Globus pallidus (tissue), 1 donor: Measurements from ENCODE around the gene ALG14.
A peak's percentile ranks its signal among the peaks of the same experiment; 100 is the strongest.
"Not testable (repeated sequence)": the region's sequence is repeated elsewhere in the genome, so short reads cannot be mapped to it uniquely, and the experiment has no call there.

Experiments used
- DNase-seq: peaks from one replicate; pipeline ENCODE4 v3.0.0-alpha.2; 2015; ENCODE audit warnings: low spot score

Gene ALG14

GRCh38 chr1:95041491-95042165 lies 31.1 kb downstream of the ALG14 start:
- peak; percentile 72 for DNase-seq

- no peak for DNase-seq
These were observed 32.7 kb downstream of the ALG14 start for GRCh38 chr1:95040032-95040525.

GRCh38 chr1:95039360-95040031 lies 33.3 kb downstream of the ALG14 start:
- DNase-seq = no peak

GRCh38 chr1:95035536-95035935 lies 37.2 kb downstream of the ALG14 start:
- DNase-seq = no peak

GRCh38 chr1:95034506-95034905 lies 38.2 kb downstream of the ALG14 start:
- DNase-seq = no peak

- DNase-seq = no peak
These were observed 38.9 kb downstream of the ALG14 start for GRCh38 chr1:95033843-95034242.

- no peak for DNase-seq
These were observed 43.2 kb downstream of the ALG14 start for GRCh38 chr1:95029532-95029931.

GRCh38 chr1:95028954-95029353 lies 43.8 kb downstream of the ALG14 start:
- DNase-seq = no peak

GRCh38 chr1:95027046-95027445 lies 45.7 kb downstream of the ALG14 start:
- DNase-seq = no peak

GRCh38 chr1:95023399-95024043 lies 49.2 kb downstream of the ALG14 start:
- peak; percentile 42 for DNase-seq

GRCh38 chr1:95022644-95022926 lies 50.2 kb downstream of the ALG14 start:
- no peak for DNase-seq

GRCh38 chr1:95021805-95022643 lies 50.7 kb downstream of the ALG14 start:
- peak; percentile 40 for DNase-seq

- no peak for DNase-seq
These were observed 51.6 kb downstream of the ALG14 start for GRCh38 chr1:95021119-95021518.

- not testable (repeated sequence) for DNase-seq
These were observed 53.3 kb downstream of the ALG14 start for GRCh38 chr1:95019466-95019865.

GRCh38 chr1:95018602-95019369 lies 54.0 kb downstream of the ALG14 start:
- DNase-seq = no peak

- no peak for DNase-seq
These were observed 55.0 kb downstream of the ALG14 start for GRCh38 chr1:95017775-95018174.

GRCh38 chr1:95015076-95015475 lies 57.7 kb downstream of the ALG14 start:
- no peak for DNase-seq

GRCh38 chr1:95013950-95014574 lies 58.7 kb downstream of the ALG14 start:
- peak; percentile 42 for DNase-seq

- no peak for DNase-seq
These were observed 60.4 kb downstream of the ALG14 start for GRCh38 chr1:95012389-95012788.

- no peak for DNase-seq
These were observed 62.6 kb downstream of the ALG14 start for GRCh38 chr1:95010158-95010557.

- DNase-seq = no peak
These were observed 65.1 kb downstream of the ALG14 start for GRCh38 chr1:95007687-95008086.
